A172 (cell line): ENCODE results near the gene DLK2. TPM values are rescaled to one million over a fixed set of nuclear protein-coding genes. Genes with fewer than 3 reads are reported as not detected.
A peak's percentile ranks its signal among the peaks of the same experiment; 100 is the strongest.

Experiments
- DNase-seq: peaks from one replicate; pipeline ENCODE4 v3.0.0-alpha.2; 2015; ENCODE audit warnings: low spot score
- total RNA-seq: library from RNA; depleted of rRNA; stranded (reverse); fragments of >200 nt; shearing (Covaris generic); gene quantifications from 2 replicates; pipeline ENCODE4 v1.2.3, GENCODE V29; 2014

DLK2 gene
- total RNA-seq, 1 experiment from 2014 or later, result 0.81 TPM

- DNase-seq, result no peak
These were observed 1.1 kb downstream of the DLK2 start for GRCh38 chr6:43454290-43454695.

- no peak for DNase-seq
These were observed 1.5 kb downstream of the DLK2 start for GRCh38 chr6:43453831-43454230.

GRCh38 chr6:43452896-43453295 lies 2.5 kb downstream of the DLK2 start:
- DNase-seq, result no peak

- DNase-seq, result no peak
These were observed 3.4 kb downstream of the DLK2 start for GRCh38 chr6:43451939-43452338.

- no peak for DNase-seq
These were observed 4.0 kb downstream of the DLK2 start for GRCh38 chr6:43451348-43451747.

- no peak for DNase-seq
These were observed 4.6 kb downstream of the DLK2 start for GRCh38 chr6:43450699-43451131.

- no peak for DNase-seq
These were observed 6.4 kb downstream of the DLK2 start for GRCh38 chr6:43448916-43449315.

GRCh38 chr6:43447604-43448003 lies 7.7 kb downstream of the DLK2 start:
- no peak for DNase-seq

GRCh38 chr6:43445576-43445975 lies 9.8 kb downstream of the DLK2 start:
- no peak for DNase-seq

- no peak for DNase-seq
These were observed 10.8 kb downstream of the DLK2 start for GRCh38 chr6:43444582-43444981.

- DNase-seq, result no peak
These were observed 11.3 kb downstream of the DLK2 start for GRCh38 chr6:43444036-43444435.

- no peak for DNase-seq
These were observed 12.4 kb downstream of the DLK2 start for GRCh38 chr6:43442935-43443334.

- DNase-seq, result no peak
These were observed 17.6 kb downstream of the DLK2 start for GRCh38 chr6:43437700-43438099.

- DNase-seq, result peak; percentile 77
These were observed 18.6 kb downstream of the DLK2 start for GRCh38 chr6:43436577-43437282.

- DNase-seq, result no peak
These were observed 19.5 kb downstream of the DLK2 start for GRCh38 chr6:43435682-43436437.

GRCh38 chr6:43434943-43435342 lies 20.4 kb downstream of the DLK2 start:
- DNase-seq, result no peak

- DNase-seq, result no peak
These were observed 21.1 kb downstream of the DLK2 start for GRCh38 chr6:43434001-43434840.

- DNase-seq, result no peak
These were observed 22.2 kb downstream of the DLK2 start for GRCh38 chr6:43433148-43433547.

- DNase-seq, result no peak
These were observed 23.1 kb downstream of the DLK2 start for GRCh38 chr6:43432009-43432945.

GRCh38 chr6:43428874-43429273 lies 26.5 kb downstream of the DLK2 start:
- no peak for DNase-seq

GRCh38 chr6:43428112-43428570 lies 27.2 kb downstream of the DLK2 start:
- no peak for DNase-seq
